K562 (cell line): Measurements from ENCODE around the gene BATF.

ENCODE experiments used
- CEBPB ChIP-seq: fragments of 450-650 bp; IDR thresholded peaks from 2 replicates; pipeline ENCODE4 v1.6.1; 2016; ENCODE audit warnings: missing genetic modification characterization, missing compliant biosample characterization
- CREB1 ChIP-seq, 2 experiments: sonication (generic) in 1 of 2; formaldehyde crosslinking in 1 of 2; IDR thresholded peaks; 2 replicates each; pipeline versions ENCODE4 v1.6.1 to v1.8.0; 2012 to 2022; ENCODE audit warnings: inconsistent platforms in 1 of 2, mild to moderate bottlenecking in 1 of 2, missing genetic modification reagents in 1 of 2, moderate library complexity in 1 of 2
- HDAC2 ChIP-seq: fragments of 450-650 bp; IDR thresholded peaks from 2 replicates; pipeline ENCODE4 v1.6.1; 2016; ENCODE audit warnings: mild to moderate bottlenecking
- NFRKB ChIP-seq: fragments of 450-650 bp; IDR thresholded peaks from 2 replicates; pipeline ENCODE4 v1.6.1; 2016; ENCODE audit warnings: low read depth
- POLR2A ChIP-seq: fragments of 450-650 bp; conservative IDR thresholded peaks from 2 replicates; pipeline ENCODE4 v1.6.1; 2016
- SMC3 ChIP-seq: conservative IDR thresholded peaks from 2 replicates; pipeline ENCODE4 v1.6.1; 2011; ENCODE audit warnings: low read depth, low read length, improper control_type of control experiment; ENCODE audit not compliant: insufficient read depth
- SP1 ChIP-seq: sonication (generic); formaldehyde crosslinking; IDR thresholded peaks from 2 replicates; pipeline ENCODE4 v1.8.1; 2022; ENCODE audit warnings: mild to moderate bottlenecking, missing genetic modification reagents
- TCF7L2 ChIP-seq: fragments of 150-350 bp; IDR thresholded peaks from 2 replicates; pipeline ENCODE4 v1.6.1; 2016; ENCODE audit warnings: low read depth, mild to moderate bottlenecking, low read length, moderate library complexity
- TF ChIP-seq, protein P1 (sequence below), 3 experiments: IDR thresholded peaks in 2 of 3; conservative IDR thresholded peaks in 1 of 3; 2 replicates each; pipeline ENCODE4 v1.5.1; 2011 to 2012; ENCODE audit warnings: low read length in 3 of 3, mild to moderate bottlenecking in 3 of 3, control low read depth in 2 of 3, improper control_type of control experiment in 1 of 3, inconsistent platforms in 1 of 3, low read depth in 1 of 3, mixed read lengths in 1 of 3, moderate library complexity in 1 of 3; ENCODE audit not compliant: insufficient read depth in 2 of 3

DNA sequence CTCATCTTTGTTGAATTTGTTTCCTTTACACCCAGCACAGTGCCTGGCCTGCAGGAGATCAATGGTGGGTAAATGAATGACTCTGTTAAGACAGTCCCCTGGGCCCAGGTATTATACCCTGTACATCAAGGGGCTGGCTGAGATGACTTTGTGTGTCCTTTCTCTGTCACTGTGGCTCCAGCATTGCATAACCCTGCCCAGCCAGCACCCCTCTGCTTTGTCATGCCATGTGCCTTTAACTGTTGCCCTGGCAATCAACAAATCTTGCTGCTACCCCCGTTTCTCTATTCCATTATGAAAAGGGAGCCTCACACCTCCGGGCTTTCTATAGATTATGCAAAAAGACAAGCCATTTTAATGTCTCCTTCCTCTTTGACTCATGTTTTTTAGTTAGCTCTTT lies 48.5 kb downstream of the BATF start:
- no peak for TF ChIP-seq SMC3
- TF ChIP-seq, protein P1, sequence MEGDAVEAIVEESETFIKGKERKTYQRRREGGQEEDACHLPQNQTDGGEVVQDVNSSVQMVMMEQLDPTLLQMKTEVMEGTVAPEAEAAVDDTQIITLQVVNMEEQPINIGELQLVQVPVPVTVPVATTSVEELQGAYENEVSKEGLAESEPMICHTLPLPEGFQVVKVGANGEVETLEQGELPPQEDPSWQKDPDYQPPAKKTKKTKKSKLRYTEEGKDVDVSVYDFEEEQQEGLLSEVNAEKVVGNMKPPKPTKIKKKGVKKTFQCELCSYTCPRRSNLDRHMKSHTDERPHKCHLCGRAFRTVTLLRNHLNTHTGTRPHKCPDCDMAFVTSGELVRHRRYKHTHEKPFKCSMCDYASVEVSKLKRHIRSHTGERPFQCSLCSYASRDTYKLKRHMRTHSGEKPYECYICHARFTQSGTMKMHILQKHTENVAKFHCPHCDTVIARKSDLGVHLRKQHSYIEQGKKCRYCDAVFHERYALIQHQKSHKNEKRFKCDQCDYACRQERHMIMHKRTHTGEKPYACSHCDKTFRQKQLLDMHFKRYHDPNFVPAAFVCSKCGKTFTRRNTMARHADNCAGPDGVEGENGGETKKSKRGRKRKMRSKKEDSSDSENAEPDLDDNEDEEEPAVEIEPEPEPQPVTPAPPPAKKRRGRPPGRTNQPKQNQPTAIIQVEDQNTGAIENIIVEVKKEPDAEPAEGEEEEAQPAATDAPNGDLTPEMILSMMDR (IDR thresholded peaks at IDR 0.05 in 2 of 3, conservative IDR thresholded peaks at IDR 0.05 in 1 of 3; ENCODE audit: insufficient read depth in 2 of 3, low read depth in 1 of 3, low read length in 3 of 3) = no peak
- no peak for TF ChIP-seq CREB1 (IDR thresholded peaks at IDR 0.05)
- no peak for TF ChIP-seq CREB1 (CRISPR knock-in tag; IDR thresholded peaks at IDR 0.05)
- TF ChIP-seq CEBPB (tag) = no peak
- no peak for TF ChIP-seq POLR2A
- no peak for TF ChIP-seq HDAC2
- no peak for TF ChIP-seq SP1 (CRISPR knock-in tag)
- no peak for TF ChIP-seq NFRKB
- no peak for TF ChIP-seq TCF7L2
